A673 (cell line): ENCODE data around the gene DENND1A. TPM values are rescaled to one million over a fixed set of nuclear protein-coding genes. Genes with fewer than 3 reads are reported as not detected.

Experiments used
- BruUV-seq: library from RNA; stranded (reverse); fragments of 400-500 nt; replicated peaks from 2 replicates; lab custom pipeline; 2021; lab: Mats Ljungman, UMichigan
- CTCF ChIA-PET: fragments of 300-600 bp; sonication (Branson Sonifier 250); formaldehyde crosslinking; loops from one replicate; lab custom pipeline; 2022; ENCODE audit warnings: antibody characterized with exemption; lab: Charles Lee
- POLR2A ChIA-PET: fragments of 300-600 bp; sonication (Branson Sonifier 250); formaldehyde crosslinking; loops from one replicate; lab custom pipeline; 2022; ENCODE audit warnings: antibody characterized with exemption; ENCODE audit not compliant: low non-redundant PET; lab: Charles Lee
- DNase-seq: peaks from one replicate; pipeline ENCODE4 v3.0.0-alpha.2; 2015; ENCODE audit warnings: low spot score
- H3K27ac ChIP-seq: fragments of 200-600 bp; sonication (generic); 2 replicates; pipeline ENCODE4 v1.5.1; 2016; ENCODE audit warnings: mixed run types, low read depth, mild to moderate bottlenecking, mixed read lengths, antibody characterized with exemption, low read length; ENCODE audit not compliant: poor library complexity, severe bottlenecking
- H3K27me3 ChIP-seq: fragments of 200-600 bp; sonication (generic); replicated peaks from 2 replicates; pipeline ENCODE4 v1.6.1; 2017; ENCODE audit warnings: mixed run types, low read depth, mild to moderate bottlenecking, mixed read lengths, antibody characterized with exemption, low read length; ENCODE audit not compliant: insufficient read depth, poor library complexity
- H3K36me3 ChIP-seq: fragments of 200-600 bp; sonication (generic); 2 replicates; pipeline ENCODE4 v1.6.1; 2016; ENCODE audit warnings: mixed run types, mild to moderate bottlenecking, mixed read lengths, antibody characterized with exemption, low read length; ENCODE audit not compliant: insufficient read depth, poor library complexity, severe bottlenecking
- H3K4me1 ChIP-seq: fragments of 200-600 bp; sonication (generic); 2 replicates; pipeline ENCODE4 v1.6.1; 2017; ENCODE audit warnings: mixed run types, mild to moderate bottlenecking, mixed read lengths, antibody characterized with exemption, low read length; ENCODE audit not compliant: insufficient read depth, poor library complexity, severe bottlenecking
- H3K4me3 ChIP-seq: fragments of 200-600 bp; sonication (generic); 2 replicates; pipeline ENCODE4 v1.5.1; 2016; ENCODE audit warnings: low read depth, mixed run types, mild to moderate bottlenecking, mixed read lengths, low read length; ENCODE audit not compliant: poor library complexity, severe bottlenecking
- H3K9me3 ChIP-seq: fragments of 200-600 bp; sonication (generic); 2 replicates; pipeline ENCODE4 v1.6.1; 2016; ENCODE audit warnings: mixed run types, low read depth, mild to moderate bottlenecking, mixed read lengths, antibody characterized with exemption, low read length; ENCODE audit not compliant: poor library complexity, severe bottlenecking
- EZH2 ChIP-seq: fragments of 200-600 bp; sonication (generic); IDR thresholded peaks from 2 replicates; pipeline ENCODE4 v1.6.1; 2017; ENCODE audit warnings: borderline replicate concordance, low read depth, mild to moderate bottlenecking, mixed read lengths, antibody characterized with exemption, low read length; ENCODE audit not compliant: poor library complexity, severe bottlenecking
- intact Hi-C: fragments of 100-400 bp; cut with micrococcal nuclease; formaldehyde crosslinking; loops from one replicate; pipeline ENCODE4 v1.10.0; 2022; ENCODE audit not compliant: unreplicated experiment
- total RNA-seq: library from RNA; stranded (reverse); gene quantifications from 2 replicates; pipeline ENCODE4 v1.2.3, GENCODE V29; 2021
- TF ChIP-seq, protein P1 (sequence below): fragments of 300-800, 200-600 bp; sonication (generic); conservative IDR thresholded peaks from 2 replicates; pipeline ENCODE4 v1.5.1; 2017; ENCODE audit warnings: low read depth, mild to moderate bottlenecking, antibody characterized with exemption, low read length, moderate library complexity, mixed read lengths

The DENND1A gene
- total RNA-seq, 1 experiment from 2014 or later = 12.0 TPM

DNA sequence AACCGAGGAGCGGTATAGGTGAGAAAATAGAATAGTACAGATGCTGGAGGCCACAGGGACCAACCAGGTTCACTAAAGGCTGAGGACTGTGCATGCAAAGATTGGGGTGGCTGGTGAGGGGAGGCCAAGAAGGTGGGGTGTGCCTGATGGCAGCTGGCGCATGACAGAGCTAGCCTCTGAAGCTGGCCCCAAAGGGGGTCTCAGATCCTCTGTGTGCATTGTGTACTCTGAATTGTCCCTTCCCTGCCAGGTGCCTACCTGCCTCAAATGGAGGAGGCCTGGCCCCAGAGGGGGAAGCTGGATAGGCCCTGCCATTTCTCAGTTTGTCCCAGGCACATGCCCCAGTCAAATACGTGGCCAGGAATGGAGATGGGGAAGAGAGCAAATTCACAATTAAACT is 510.8 kb downstream of the DENND1A start:
- BruUV-seq = no TSS peak
- DNase-seq = no peak
- Histone ChIP-seq H3K9me3 (no peaks in the 10 kb centered on the region), H3K4me1 (no peaks in the 10 kb centered on the region), H3K4me3 (no peak overlapping the region), H3K27me3 (no peaks in the 10 kb centered on the region), H3K36me3 (no peaks in the 10 kb centered on the region), H3K27ac (no peak overlapping the region)
- intact Hi-C loops = no loop called here
- CTCF ChIA-PET = no interaction called here
- POLR2A ChIA-PET = no interaction called here
- TF ChIP-seq EZH2 = no peak
- TF ChIP-seq, protein P1, sequence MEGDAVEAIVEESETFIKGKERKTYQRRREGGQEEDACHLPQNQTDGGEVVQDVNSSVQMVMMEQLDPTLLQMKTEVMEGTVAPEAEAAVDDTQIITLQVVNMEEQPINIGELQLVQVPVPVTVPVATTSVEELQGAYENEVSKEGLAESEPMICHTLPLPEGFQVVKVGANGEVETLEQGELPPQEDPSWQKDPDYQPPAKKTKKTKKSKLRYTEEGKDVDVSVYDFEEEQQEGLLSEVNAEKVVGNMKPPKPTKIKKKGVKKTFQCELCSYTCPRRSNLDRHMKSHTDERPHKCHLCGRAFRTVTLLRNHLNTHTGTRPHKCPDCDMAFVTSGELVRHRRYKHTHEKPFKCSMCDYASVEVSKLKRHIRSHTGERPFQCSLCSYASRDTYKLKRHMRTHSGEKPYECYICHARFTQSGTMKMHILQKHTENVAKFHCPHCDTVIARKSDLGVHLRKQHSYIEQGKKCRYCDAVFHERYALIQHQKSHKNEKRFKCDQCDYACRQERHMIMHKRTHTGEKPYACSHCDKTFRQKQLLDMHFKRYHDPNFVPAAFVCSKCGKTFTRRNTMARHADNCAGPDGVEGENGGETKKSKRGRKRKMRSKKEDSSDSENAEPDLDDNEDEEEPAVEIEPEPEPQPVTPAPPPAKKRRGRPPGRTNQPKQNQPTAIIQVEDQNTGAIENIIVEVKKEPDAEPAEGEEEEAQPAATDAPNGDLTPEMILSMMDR = no peak

DNA sequence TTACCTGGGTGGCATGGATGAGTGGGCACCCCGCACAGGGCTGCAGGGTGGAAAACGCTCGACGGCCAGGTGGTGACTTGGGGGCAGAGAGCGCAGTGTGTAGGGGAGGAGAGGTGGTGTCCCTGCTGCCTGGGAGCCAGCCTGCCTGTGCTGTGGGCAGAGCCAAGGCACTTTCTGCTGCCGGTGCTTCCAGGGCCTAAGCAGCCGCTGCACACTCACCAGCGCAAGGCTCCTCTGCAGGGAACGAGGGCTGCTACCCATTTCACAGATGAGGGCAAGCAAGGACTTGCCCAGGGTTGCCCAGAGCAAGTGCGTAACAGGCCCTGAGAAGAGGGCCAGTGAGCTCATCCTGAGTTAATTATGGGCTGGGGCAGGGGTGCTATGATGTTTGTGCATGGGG is 511.4 kb downstream of the DENND1A start:
- TF ChIP-seq, protein P1 = no peak
- TF ChIP-seq EZH2 = no peak
- no TSS peak for BruUV-seq
- no peak for DNase-seq
- H3K27ac ChIP-seq = no peak overlapping the region
- CTCF ChIA-PET = no interaction called here
- intact Hi-C loops = no loop called here
- no peak overlapping the region for H3K4me3 ChIP-seq
- no peaks in the 10 kb centered on the region for H3K27me3 ChIP-seq
- no peaks in the 10 kb centered on the region for H3K9me3 ChIP-seq
- no peaks in the 10 kb centered on the region for H3K36me3 ChIP-seq
- POLR2A ChIA-PET = no interaction called here
- no peaks in the 10 kb centered on the region for H3K4me1 ChIP-seq

DNA sequence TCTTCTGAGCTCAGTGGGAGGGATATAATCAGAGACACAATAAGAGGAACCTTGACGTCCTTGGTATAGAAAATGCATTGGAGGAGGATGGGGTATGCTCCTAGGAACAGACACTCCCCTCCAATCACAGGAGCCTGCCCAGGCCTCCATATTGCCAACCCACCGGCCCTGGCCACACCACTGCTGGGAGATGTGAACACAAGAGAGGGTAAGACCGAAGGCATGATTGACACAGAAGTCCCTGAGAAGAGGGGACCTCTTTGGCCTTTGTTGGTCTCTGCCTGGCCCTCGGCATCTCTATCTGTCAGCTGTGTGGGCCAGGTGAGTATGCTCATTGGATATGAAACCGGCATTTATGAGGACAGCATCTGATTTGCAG is 511.9 kb downstream of the DENND1A start:
- H3K36me3 ChIP-seq = no peaks in the 10 kb centered on the region
- ChIA-PET CTCF (no interaction called here), POLR2A (no interaction called here)
- no peak overlapping the region for H3K4me3 ChIP-seq
- no peak overlapping the region for H3K27ac ChIP-seq
- H3K4me1 ChIP-seq = no peaks in the 10 kb centered on the region
- no peaks in the 10 kb centered on the region for H3K9me3 ChIP-seq
- no TSS peak for BruUV-seq
- intact Hi-C loops = no loop called here
- no peak for TF ChIP-seq EZH2
- TF ChIP-seq, protein P1 = no peak
- no peaks in the 10 kb centered on the region for H3K27me3 ChIP-seq
- no peak for DNase-seq
